NAMALWA (cell line): ENCODE data around the gene PRRC2B.

ENCODE experiments used
- DNase-seq: peaks from one replicate; pipeline ENCODE4 v3.0.0-alpha.2; 2015; ENCODE audit warnings: low spot score

Gene PRRC2B

DNA sequence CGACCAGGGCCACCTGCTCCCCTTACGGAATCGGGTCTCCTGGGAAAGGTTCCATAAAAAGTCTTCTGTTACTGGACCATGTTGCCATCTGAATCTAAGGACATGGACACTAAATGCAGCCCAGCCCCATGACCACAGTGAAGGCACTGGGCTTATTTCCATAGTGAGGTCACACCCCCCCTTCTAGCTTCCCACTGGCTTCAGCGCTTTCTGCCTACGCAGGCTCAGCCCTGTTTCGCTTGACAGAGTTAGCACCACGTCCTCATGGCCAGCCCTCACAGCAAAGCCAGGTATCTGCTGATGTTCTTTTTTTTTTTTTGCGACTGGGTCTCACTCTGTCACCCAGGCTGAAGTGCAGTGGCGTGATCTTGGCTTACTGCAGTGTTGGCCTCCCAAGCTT, 123.0 kb downstream of the PRRC2B start:
- no peak for DNase-seq

DNA sequence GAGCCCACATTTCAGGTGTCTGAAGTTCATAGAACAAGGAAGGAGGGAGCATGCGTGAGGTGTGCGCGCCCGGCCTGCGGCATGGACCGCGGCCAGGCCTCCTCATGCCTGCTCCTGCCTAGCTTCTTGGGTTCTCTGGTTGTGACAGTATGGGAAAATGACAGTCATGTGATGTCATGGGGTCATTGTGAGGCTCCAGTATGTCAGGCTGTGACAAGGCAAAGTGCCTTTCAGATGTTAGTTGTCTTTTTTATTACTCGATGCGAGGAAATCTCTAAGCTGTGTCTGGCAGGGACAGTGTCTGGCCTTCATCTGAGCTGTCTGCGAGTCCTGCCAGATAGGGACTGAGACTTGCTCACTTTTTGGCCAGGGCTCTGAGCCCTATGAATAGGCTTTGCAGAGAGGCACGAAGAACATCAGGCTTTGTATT, 123.9 kb downstream of the PRRC2B start:
- no peak for DNase-seq

DNA sequence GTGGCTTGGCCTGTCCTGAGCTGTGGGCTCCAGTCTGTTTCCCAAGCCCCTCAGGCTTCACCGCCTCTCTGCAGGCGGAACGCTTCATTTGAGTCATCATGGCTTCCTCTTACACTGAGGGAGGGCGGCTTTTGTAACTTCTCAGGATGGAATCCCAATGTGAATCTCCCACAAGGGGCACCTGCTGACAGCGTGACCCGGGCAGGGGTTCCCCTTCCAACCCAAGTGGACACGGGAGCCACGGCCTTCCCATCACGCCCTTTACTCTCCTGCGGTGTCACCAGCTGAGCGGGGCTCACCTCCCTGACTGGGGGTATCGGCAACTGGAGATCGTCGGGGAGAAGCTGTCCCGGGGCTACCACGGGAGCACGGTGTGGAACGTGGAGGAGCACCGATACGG, 124.7 kb downstream of the PRRC2B start:
- no peak for DNase-seq

DNA sequence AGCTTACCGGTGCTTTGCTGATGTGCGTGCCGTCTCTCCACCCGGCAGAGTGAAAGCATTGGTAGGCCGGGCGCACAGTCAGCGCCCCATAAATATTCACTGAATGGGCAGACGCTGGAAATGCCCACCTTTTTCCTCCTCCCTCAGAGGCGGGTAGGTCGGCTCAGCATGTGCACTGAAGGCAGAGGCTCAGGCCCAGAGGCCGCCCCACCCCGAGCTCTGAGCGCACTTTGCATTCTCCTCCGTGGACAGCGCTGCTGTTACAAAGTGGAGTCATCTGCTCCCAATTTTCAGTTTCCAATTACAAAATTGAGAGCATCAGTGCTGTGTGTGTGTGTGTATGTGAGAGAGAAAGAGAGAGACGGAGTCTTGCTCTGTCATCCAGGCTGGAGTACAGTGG, 126.6 kb downstream of the PRRC2B start:
- no peak for DNase-seq

DNA sequence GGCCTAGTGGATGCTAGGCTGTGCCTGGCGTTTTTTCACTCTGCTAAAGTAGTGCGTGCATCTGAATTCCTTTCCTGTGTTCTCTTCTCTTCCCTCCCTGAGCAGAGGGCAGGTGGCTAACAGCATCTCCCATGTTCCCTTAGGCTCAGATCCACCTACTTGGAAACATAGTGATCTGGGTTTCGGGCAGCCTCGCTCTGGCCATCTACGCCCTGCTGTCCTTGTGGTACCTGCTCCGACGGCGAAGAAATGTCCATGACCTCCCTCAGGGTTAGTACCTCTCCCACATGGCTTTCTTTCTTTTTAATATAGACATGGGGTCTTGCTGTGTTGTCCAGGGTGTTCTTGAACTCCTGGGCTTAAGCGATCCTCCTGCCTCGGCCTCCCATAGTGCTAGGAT, 127.3 kb downstream of the PRRC2B start:
- no peak for DNase-seq

DNA sequence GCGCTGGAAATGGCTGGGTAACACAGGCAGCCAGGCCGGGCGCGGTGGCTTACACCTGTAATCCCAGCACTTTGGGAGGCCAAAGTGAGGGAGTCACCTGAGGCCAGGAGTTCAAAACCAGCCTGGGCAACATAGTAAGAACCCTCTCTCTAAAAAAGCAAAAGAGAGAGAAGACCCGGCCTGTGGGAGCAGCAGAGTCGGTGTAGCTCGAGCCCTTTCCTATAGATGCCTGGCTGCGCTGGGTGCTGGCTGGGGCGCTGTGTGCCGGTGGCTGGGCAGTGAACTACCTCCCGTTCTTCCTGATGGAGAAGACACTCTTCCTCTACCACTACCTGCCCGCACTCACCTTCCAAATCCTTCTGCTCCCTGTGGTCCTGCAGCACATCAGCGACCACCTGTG, 127.9 kb downstream of the PRRC2B start:
- DNase-seq, result no peak

DNA sequence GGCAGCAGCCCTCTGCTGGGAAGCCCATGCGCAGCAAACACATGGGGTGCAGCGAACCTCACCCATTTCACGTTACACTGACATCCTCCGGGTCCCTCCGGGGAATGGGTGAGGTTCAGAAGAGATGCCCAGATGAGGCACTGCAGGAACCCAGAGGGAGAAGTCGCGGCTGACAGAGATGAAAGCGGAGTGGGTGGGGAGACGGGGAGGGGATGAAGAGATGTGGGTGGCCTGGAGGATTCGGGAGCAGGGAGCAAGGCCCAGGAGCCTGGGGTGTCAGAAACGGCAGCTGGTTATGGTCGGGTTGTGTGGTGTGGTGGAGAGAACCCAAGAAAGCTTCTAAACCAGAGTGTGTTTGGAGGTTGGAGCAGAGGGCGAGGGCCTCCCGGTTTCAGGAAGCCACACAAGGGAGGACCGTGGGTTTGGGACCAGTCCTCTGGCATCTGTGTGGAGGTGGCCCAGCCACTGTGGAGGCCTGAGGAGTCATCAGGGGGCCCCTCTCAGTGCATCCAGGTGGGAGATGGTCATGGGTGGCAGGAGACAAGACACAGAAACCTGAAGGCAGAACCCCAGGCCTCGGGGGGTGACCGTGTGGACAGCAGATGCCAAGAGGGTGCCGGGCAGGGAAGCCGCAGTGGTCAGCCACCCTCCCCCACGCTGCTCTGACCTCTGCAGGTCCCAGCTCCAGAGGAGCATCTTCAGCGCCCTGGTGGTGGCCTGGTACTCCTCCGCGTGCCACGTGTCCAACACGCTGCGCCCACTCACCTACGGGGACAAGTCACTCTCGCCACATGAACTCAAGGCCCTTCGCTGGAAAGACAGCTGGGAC, 128.6 kb downstream of the PRRC2B start:
- DNase-seq, result no peak

DNA sequence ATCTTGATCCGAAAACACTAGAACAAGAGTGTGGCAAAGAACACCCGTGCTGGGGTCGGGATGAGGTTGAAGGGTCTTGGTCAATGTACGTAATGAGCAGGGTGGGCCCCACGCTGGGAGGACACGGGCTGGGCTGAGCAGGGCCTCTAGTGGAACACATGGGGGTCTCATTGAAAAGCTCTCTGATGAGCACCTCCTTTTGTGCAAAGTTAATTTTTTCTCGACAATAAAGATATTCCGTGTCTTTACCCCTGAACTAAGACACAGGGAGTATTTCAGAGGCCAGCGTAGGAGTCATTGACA, 129.2 kb downstream of the PRRC2B start:
- no peak for DNase-seq

DNA sequence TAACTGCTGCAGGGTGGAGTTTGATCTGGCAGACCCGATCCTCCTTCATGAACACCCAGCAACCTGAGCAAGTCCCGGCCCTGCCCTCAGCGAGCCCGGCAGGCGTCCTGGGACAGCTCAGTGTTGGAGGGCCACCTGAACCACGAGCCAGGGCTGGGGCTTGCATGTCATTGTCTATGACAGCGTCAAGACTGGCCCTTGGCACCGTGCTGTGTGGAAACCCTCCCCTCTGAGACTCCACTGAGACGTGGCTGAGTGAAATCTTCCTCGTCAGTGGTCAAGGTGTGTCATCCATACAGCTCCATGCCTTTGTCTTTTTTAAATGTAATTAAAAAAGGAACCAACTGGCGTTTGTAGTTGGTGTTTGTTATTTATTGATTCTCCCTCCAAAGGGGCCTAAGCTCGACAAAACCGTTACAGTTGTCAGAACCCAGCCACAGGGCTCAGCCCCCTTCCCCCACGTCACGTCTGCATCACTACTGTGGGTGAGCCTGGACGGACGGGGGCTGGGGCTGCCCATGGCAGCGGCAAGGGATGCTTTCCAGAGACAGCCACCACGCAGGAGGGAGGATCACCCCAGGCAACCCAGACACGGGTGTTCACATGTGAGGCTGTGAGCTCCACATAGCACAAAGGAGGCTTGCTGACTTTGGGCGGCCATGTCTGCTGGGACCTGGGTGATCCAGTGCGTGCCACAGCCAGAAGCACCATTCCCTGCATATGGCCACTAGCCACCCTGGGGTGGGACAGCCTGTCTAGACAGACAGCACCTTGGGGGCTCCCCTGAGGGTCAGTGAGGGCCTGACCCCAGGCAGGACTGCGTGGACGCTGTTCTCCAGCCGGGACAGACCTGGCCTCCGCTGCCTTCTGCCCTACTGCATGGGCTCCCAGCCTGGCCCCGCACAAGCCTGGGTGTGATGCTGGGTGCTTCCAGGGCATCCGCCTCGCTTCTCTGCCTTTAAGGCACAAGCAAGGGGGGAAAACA, 129.9 kb downstream of the PRRC2B start:
- DNase-seq, result no peak

DNA sequence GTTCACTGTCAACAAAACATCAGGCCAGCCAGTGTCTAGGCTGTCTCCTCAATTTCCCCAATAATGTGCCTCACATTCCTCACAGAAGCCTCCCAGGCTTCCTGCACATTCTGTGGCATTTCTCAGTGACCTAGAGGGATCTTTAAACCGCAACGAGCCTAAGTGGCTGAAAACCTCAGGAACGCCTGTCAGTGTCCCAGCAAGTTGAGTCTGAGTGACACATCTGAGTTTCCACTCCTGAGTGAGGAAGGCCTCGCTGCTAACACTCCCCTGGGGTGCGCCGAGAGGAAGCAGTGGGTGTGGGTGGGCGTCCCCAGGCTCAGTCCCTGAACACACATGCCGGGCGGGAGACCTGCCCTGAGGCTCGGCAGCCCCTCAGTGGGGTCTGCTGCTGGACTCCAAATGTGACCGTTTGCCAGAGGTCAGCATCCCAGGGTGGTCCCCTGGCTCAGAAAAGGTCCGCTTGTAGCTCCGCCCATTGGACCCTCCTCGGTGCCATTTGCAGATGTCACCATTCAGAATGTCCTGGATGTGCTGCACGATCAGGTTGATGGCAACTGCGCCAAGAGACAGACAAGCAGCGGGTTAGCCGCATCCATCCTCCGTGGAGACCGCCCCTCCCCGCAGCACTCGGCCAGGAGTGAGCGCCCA, 130.9 kb downstream of the PRRC2B start:
- DNase-seq, result no peak

DNA sequence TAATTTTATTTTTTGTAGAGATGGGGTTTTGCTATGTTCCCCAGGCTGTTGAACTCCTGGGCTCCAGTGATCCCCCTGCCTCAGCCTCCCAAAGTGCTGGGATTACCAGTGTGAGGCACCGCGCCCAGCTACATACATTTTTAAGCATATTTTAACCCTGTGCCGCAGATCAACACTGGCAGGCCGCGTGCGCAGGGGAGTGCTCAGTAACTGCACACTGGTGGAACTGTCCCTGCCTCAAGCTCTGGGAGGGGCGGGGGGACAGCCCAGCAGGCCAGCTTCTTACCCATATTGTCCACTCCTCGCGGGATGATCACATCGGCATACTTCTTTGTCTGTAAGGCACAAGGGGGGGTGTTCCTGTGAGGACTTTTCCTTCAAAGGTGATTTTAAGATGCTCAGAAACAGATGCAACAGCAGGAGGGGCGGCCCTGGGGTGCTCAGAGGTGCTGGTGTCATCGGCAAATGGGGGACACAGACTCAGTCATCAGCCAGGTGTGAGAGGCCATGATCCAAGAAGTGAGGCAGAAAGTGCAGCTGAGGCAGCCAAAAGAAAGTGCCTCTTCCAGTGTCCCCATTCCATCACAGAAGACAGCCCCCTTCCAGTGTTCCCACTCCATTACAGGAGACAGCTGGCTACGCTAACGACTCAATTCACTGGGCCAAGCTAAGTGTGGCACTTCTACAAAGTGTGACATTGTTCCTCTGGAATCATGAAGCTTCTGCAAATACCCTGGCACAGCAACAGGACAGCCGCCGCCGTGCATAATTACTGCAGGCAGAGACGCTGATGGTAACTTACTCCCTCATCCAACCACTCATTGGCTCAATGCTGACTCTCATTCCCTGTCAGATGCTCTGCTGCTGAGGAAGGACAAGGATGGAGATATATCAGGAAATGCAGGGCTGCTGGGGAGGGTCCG, 132.0 kb downstream of the PRRC2B start:
- DNase-seq, result no peak

DNA sequence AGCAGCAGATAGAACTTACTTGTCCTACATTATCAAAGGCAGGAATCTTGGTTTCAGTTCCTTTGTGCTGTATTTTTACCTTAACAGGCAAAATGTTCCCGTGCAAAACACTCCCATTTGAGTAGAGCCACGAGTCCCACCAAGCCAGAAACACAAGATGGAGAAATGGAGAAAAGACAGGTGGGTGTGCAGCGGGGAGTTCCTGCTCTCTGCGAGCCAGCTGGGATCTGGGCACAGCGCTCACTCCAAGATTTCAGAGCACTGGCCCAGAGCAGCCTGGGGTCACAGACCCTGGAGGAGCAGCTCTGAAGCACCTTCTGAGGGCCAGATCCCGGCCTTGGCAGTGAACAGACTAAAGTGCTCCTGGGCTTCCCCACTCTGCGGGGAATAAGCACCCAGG, 134.3 kb downstream of the PRRC2B start:
- DNase-seq, result no peak

DNA sequence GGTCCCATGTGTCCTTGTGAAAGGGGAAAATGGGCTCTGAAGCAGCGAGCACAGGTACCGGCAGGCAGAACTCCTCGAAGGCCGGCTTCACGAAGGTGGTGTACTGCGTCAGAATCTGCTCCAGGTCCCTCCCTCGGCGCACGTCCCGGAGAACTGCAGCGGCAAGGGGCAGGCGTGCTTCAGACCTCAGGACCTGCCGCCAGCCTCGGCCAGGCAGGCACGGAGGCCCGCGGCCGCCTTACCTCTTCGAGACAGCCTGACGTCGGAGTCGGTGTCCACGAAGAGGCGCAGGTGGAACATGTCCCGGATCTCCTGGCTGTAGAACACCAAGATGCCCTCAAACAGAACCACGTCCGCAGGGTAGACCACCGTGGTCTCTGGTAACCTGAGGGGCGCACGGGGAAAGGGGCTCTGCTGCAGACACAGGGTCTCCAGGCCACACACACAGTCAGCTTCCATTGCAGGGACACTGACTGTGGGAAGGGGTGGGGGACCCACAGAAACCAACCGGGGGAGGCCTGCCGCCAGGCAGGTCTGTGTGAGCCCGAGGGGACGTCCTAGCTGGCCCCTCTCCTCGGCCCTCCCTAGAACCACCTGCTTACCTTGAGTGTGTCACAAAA, 135.1 kb downstream of the PRRC2B start:
- no peak for DNase-seq

DNA sequence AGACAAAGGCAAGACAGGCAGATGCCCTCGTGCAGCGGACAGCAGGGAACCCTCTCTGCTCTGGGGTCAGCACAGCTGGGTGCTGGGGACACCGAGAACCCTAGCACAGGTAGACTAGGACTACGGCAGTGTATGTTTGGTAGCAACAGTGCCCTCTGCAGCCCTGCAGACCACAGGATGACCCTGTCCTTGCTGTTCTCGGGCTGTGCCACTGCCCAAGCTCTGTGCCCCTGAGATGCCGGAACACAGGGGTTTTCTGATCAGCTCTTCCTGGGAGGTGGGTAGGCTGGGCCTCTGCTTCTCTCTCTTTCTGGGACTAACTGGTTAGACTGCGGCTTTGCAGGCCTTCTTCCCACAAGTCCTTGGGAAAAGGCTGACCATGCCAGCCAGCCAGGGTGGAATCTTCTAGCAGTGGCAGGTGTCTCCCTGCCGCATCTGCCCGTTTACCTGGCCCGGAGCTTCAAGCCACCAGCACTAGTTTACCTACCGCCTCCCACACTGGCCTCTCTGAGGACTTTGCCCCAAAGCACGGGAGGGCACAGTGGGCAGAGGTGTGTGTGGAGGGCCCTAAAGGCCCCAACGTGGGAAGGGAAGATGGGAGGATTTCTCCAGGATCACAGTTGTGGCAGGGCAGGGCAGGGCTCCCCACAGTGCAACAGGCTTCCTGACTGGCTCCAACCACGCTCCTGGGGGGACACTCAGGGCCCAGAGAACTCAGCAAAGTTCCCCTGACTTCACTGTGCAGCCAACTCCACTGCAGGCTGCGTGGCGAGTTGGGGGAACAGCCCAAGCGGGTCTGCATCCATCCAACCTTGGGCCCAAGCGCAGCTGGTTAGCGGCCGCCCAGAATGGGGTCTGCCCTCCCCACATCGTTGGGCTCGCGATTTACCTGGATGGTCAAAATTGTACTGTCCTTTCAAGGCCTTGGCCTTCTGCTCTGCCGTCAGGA, 136.0 kb downstream of the PRRC2B start:
- DNase-seq, result no peak

DNA sequence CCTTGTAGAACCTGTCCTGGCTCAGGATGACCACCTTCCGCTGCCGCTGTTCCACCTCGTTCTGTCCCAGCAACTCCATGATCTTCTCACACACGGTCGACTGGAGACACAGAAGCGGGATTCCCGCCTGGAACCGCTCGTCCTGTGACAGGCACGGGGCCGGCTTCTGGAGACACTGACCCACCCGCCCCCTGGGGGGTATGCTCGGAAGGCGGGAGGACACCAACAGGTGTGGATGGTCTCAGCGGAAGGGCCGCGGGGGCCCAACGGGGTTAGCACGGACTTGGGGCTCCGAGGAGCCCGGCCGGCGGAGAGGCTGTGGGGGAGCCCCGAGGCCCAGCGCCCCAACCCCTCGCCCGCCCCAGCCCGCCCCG, 136.6 kb downstream of the PRRC2B start:
- peak; percentile 30 for DNase-seq

DNA sequence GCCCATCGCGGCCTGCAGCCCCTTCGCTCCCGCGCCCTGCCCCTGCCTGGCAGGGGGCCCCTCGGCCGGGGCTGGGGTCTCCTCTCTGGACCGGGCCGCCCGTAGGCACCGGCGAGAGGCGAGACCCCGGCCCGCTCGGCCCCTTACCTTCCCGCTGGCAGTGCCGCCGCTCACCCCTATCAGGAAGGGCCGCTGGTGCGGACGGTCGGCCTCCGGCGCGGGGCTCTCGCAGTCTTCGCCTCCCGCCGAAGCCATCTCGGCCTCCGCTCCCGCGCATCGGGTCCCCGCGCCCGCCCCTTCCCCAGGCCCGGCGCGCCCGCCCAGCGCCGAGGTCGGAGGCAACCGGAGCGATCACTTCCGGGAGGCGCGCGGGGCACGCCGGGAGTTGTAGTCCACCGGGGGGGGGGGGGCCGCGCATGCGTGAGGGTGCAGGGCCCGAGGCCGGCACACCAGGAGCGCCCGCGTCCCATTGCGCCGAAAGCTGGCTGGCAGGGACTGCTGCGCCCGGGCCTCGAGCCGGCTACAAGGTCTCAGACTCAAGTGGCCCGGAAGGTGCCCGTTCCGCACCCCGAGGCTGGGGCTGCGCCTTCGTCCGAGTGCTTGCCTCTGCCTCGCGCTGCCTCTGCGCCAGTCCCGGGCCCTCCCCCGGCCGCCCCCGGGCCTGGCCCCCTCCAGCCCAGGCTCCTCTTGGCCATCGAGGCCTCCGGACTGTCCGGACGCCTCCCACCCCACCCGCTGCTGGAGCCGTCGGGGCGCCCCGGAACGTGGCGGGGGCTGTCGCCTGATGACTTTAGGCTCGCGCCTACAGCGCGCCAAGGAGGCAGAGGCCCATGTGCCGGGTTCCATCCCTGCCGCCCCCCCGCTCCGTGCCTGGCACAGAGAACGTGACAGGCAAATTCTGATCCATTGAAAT, 137.3 kb downstream of the PRRC2B start, which contains the start of gene UCK1:
Gene UCK1 (minus strand): TSS at position 344 of the 913 bp plus-strand sequence. CDS start 89 bp downstream, at position 255.
- peak; percentile 85 for DNase-seq

DNA sequence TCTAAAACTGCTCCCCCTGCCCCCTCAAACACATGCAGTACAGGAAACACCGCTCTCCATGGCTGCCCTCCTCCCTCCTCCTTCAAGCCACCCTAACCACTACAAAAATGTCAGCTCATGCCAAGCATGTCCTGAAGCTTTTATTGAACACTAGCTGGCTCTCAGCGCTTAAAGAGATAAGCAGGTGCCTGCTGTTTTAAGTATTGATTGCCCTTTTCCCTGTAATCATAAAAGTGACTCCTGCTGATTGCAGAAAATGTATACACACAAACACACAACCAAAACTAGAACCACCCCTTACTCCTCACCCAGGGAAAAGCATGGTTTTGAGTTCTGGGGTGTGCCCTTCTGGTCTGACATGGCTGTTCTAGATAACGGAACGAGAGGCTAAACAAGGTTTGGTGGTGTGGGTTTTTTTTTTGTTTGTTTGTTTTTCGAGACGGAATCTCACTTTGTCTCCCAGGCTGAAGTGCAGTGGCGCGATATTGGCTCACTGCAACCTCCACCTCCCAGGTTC, 140.9 kb downstream of the PRRC2B start:
- no peak for DNase-seq

DNA sequence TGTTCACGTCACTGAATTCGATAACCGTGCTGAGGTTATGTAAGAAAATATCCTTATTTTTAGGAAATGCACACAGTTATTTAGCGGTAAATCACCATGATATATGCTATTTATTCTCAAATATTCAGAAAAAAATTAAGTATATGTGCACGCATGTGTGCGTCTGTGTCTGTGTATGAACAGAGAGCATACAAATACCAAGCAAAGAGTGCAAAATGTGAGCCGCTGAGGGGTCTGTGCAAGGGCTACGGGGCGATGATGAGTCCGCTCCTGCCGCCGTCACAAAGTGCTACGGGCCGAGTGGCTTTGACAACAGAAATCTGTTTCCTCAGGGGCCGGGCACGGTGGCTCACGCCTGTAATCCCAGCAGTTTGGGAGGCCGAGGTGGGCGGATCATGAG, 144.1 kb downstream of the PRRC2B start:
- DNase-seq, result no peak
